Hematopoietic multipotent progenitor cell treated with erythropoietin and hydrocortisone succinate and interleukin-3 and kit ligand, for 15 days (in vitro differentiated cells): ENCODE results near the gene RIPOR3.
A peak's percentile ranks its signal among the peaks of the same experiment; 100 is the strongest.
"Not testable (repeated sequence)": the region's sequence is repeated elsewhere in the genome, so short reads cannot be mapped to it uniquely, and the experiment has no call there.

ENCODE experiments used
- DNase-seq: peaks from one replicate; pipeline ENCODE4 v3.0.0-alpha.2; 2015; ENCODE audit warnings: low spot score

The RIPOR3 gene

DNA sequence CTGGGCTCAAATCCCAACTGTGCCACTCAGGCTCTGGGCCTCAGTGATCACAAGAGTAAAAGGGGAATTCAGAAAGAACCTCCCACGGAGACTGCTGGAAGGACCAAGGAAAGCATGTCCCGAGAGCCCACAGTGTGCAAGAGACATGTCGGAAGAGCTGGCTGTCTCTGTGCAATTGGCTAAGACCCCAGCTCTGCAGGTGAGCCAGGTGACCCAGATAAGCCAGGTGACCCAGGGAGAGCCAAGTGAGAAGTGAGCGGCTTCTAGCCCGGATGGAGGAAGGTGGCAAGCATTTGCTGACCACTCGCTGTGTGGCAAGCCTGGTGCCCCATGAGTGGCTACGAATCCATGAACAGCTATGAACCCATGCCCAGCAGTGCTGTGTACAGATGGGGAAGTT is 59.1 kb downstream of the RIPOR3 start:
- DNase-seq, result no peak

- DNase-seq, result no peak
These were observed 60.6 kb downstream of the RIPOR3 start for GRCh38 chr20:50630578-50631263.

GRCh38 chr20:50629670-50630045 is 61.7 kb downstream of the RIPOR3 start:
- no peak for DNase-seq

- DNase-seq, result no peak
These were observed 62.3 kb downstream of the RIPOR3 start for GRCh38 chr20:50628853-50629669.

DNA sequence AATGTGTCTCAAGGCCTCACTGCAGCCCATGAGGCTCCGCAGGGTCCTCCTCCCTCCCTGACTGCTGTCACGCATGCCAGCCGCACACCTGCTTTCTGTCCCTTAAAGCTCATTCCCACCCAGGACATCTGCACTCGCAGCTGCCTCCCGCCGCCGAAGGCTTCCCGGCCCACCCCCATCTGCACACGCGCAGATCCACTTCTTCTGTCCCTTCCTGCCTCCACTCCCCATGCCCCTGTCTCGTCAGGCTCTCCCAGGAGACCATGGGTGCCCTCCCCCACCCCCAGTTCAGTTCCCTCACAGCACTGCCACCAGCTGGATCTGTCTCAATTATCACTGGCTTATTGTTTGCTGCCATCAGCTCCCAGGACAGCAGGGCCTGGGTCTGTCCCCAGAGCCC is 63.0 kb downstream of the RIPOR3 start:
- DNase-seq, result no peak

DNA sequence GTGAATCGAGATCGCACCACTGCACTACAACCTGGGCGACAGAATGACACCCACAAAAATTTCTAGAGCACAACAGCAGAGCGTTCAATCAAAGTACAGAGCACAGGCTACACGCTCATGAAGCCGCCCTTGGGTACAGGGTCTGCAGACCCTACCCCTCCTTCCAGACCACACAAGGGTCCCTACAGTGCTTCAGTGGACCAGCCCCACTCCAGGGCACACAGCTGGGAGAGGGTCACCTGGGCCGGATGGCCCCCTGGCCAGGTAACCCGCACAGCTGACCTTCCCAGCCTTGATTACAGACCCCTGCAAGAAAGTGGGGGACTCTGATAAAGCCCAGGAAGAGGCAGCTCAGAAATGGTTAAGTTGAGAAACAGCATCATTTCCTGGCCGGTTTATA is 63.6 kb downstream of the RIPOR3 start:
- no peak for DNase-seq

- peak; percentile 29 for DNase-seq
These were observed 65.2 kb downstream of the RIPOR3 start for GRCh38 chr20:50625986-50626677.

GRCh38 chr20:50624351-50625016 is 66.9 kb downstream of the RIPOR3 start:
- no peak for DNase-seq

DNA sequence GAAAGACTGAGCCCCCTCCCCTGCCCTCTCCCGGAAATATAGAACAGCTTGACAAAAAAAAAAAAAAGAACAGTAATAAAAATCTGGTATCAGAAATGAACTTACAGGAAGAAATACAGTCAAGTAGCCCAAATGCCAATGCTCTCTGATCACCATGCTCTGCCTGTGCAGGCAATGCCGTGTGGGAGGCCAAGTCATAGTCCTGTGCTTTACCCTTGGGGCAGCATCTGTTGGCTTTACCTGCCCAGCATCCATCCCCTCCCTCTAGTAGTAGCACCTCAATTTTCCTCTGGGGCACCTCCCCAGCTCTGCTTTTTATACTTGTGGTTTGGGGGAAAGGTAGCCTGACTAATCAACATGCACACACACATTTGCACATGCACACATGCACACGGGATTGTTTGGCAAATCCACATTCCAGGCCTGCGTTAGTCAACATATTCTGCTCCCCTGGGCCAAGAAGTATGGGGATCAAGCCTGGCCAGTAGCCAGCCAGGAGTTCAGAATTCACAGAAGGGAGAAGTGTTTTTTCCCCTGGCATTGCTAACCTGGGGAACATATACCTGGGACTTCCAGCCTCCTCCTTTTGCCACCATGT is 70.2 kb downstream of the RIPOR3 start:
- no peak for DNase-seq

GRCh38 chr20:50620459-50620858 is 70.9 kb downstream of the RIPOR3 start:
- DNase-seq, result not testable (repeated sequence)

GRCh38 chr20:50618537-50618936 is 72.8 kb downstream of the RIPOR3 start:
- DNase-seq, result no peak

DNA sequence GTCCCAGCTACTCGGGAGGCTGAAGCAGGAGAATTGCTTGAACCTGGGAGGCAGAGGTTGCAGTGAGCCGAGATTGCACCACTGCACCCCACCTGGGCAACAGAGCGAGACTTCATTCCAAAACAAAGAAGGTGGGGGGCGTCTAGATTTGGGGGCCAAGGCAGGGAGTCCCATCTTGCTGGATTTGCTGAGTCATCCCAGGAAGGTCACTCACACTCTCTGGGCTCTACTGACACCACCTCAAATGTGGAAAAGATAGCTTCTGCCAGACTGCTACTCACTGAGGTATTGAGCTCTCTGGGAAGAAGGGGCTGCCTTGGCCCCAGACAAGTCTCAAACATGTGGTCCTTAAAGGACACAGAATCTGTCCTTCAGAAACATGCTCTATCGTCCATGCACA is 74.3 kb downstream of the RIPOR3 start:
- DNase-seq, result no peak

GRCh38 chr20:50615407-50615806 is 75.9 kb downstream of the RIPOR3 start:
- DNase-seq, result no peak

DNA sequence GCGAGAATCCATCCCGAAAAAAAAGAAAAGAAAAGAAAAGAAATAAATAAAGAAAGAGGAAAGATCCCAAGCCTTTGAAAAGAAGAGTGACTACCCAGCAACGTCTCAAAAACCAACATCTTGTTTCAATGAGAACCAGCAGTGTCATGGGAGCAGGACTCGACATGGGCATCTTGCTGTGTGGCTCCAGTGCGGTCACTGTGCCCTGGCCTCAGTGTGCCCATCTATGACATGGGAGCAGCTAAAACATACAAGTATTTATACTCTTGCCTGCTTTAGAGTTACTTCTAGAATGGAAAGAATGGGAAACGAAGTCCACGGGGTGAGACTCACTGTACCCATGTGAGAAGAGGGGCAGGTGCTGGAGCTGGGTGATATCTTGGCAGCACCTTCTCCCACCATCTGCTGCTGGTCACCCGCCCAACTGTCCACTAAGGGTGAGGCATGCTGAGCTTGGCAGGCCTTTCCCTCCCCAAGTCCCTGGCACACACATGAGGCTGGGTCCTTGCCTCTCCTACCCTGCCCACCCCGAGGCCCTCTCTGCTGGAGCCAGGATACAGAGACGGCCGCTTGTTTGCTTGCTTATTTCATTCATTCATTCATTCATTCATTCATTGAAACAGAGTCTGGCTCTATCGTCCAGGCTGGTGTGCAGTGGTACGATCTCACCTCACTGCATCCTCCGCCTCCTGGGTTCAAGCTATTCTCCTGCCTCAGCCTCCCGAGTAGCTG is 77.7 kb downstream of the RIPOR3 start:
- no peak for DNase-seq

DNA sequence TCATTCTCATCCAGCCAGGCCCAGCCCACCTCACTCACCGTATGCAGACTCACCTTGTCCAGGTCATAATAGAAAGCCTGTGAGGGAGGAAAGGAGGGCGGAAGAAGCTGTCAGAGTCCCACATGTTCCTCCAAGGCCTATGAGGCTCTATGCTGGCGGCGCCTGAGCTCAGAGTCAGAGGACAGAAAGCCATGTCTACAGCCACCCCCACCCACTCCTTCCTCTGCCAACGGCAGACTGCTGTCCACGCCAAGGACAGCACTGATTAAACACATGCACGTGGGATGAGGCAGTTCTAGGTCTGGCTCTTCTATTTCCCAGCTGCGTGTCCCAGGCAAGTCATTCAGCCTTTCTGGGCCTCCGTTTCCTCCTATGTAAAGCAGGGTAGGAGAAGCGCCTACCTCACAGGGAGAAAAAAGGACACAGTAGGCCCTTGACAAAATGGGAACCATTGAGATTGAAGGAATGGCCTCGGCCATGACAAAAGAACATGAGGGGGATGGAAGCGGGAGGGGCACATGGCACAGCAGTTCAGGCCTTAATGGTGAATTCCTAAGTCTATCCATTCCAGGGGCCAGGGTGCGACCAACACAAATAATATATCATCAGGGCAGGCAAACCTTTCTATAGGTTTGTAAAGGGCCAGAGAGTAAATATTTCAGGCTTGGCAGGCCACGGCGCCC is 80.1 kb downstream of the RIPOR3 start:
- no peak for DNase-seq

GRCh38 chr20:50610212-50610718 is 81.1 kb downstream of the RIPOR3 start:
- no peak for DNase-seq

DNA sequence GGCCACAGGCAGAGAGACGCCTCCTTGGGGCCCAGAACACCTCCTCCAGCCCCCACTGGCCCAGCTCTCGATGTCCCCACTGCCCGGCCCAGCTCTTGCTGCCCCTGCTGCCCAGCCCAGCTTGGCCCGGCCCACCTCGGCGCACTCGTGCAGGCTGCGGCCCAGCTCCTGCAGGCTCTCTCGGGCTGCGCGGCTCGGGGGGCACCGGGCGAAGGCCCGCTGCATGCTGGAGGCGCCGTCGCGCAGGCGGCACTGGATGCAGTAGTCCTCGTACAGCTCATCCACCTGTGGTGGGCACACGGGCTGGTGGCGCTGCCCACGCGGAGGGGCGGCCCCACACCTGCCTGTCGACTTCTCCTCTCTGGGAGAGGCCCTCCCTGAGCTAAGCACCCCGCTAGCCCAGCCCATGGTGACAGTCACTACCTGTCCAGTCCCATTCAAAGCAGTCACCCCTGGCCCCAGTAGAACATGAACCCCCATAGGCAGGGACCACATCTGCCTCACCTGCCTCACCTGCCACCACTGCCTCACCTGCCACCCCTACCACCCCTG is 81.8 kb downstream of the RIPOR3 start:
- no peak for DNase-seq

GRCh38 chr20:50608750-50609104 is 82.6 kb downstream of the RIPOR3 start:
- no peak for DNase-seq

GRCh38 chr20:50607850-50608749 is 83.2 kb downstream of the RIPOR3 start:
- DNase-seq, result no peak
